ENCODE data around the gene REEP6. TPM values are rescaled to one million over a fixed set of nuclear protein-coding genes. Genes with fewer than 3 reads are reported as not detected.

Gene REEP6
- total and polyA plus RNA-seq, 4 donors = 16.4 to 449 (median 201) TPM

GRCh38 chr19:1540365-1540925, 49.5 kb downstream of the REEP6 start:
- H3K4me3 ChIP-seq (ENCODE audit: low read depth in 1 of 3, low read length in 3 of 3) = no peak overlapping the region
- TF ChIP-seq SP1 (IDR thresholded peaks at IDR 0.05) (no peak), JUND (IDR thresholded peaks at IDR 0.05) (no peak), HNF4G (IDR thresholded peaks at IDR 0.05) (no peak), TAF1 (conservative IDR thresholded peaks at IDR 0.05) (no peak), FOXA2 (IDR thresholded peaks at IDR 0.05) (no peak), YY1 (IDR thresholded peaks at IDR 0.05) (no peak), NR2F2 (IDR thresholded peaks at IDR 0.05) (no peak), FOXA1 (IDR thresholded peaks at IDR 0.05) (no peak), HNF4A (conservative IDR thresholded peaks at IDR 0.05) (no peak), EGR1 (IDR thresholded peaks at IDR 0.05; ENCODE audit: low read depth in 2 of 2) (no peak), RAD21 (IDR thresholded peaks at IDR 0.05) (no peak), GABPA (IDR thresholded peaks at IDR 0.05 in 1 of 2, conservative IDR thresholded peaks at IDR 0.05 in 1 of 2) (no peak)
- TF ChIP-seq, protein P1, sequence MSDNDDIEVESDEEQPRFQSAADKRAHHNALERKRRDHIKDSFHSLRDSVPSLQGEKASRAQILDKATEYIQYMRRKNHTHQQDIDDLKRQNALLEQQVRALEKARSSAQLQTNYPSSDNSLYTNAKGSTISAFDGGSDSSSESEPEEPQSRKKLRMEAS (IDR thresholded peaks at IDR 0.05) = no peak
- TF ChIP-seq, protein P2, sequence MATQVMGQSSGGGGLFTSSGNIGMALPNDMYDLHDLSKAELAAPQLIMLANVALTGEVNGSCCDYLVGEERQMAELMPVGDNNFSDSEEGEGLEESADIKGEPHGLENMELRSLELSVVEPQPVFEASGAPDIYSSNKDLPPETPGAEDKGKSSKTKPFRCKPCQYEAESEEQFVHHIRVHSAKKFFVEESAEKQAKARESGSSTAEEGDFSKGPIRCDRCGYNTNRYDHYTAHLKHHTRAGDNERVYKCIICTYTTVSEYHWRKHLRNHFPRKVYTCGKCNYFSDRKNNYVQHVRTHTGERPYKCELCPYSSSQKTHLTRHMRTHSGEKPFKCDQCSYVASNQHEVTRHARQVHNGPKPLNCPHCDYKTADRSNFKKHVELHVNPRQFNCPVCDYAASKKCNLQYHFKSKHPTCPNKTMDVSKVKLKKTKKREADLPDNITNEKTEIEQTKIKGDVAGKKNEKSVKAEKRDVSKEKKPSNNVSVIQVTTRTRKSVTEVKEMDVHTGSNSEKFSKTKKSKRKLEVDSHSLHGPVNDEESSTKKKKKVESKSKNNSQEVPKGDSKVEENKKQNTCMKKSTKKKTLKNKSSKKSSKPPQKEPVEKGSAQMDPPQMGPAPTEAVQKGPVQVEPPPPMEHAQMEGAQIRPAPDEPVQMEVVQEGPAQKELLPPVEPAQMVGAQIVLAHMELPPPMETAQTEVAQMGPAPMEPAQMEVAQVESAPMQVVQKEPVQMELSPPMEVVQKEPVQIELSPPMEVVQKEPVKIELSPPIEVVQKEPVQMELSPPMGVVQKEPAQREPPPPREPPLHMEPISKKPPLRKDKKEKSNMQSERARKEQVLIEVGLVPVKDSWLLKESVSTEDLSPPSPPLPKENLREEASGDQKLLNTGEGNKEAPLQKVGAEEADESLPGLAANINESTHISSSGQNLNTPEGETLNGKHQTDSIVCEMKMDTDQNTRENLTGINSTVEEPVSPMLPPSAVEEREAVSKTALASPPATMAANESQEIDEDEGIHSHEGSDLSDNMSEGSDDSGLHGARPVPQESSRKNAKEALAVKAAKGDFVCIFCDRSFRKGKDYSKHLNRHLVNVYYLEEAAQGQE (IDR thresholded peaks at IDR 0.05) = no peak
- TF ChIP-seq, protein P3, sequence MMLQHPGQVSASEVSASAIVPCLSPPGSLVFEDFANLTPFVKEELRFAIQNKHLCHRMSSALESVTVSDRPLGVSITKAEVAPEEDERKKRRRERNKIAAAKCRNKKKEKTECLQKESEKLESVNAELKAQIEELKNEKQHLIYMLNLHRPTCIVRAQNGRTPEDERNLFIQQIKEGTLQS (IDR thresholded peaks at IDR 0.05) = no peak
- TF ChIP-seq, protein P4, sequence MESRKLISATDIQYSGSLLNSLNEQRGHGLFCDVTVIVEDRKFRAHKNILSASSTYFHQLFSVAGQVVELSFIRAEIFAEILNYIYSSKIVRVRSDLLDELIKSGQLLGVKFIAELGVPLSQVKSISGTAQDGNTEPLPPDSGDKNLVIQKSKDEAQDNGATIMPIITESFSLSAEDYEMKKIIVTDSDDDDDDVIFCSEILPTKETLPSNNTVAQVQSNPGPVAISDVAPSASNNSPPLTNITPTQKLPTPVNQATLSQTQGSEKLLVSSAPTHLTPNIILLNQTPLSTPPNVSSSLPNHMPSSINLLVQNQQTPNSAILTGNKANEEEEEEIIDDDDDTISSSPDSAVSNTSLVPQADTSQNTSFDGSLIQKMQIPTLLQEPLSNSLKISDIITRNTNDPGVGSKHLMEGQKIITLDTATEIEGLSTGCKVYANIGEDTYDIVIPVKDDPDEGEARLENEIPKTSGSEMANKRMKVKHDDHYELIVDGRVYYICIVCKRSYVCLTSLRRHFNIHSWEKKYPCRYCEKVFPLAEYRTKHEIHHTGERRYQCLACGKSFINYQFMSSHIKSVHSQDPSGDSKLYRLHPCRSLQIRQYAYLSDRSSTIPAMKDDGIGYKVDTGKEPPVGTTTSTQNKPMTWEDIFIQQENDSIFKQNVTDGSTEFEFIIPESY (IDR thresholded peaks at IDR 0.05) = no peak
- H3K36me3 ChIP-seq (ENCODE audit: control insufficient read depth in 4 of 4, insufficient read depth in 3 of 4, low read depth in 1 of 4, low read length in 3 of 4) = no peaks in the 10 kb centered on the region
- H3K27ac ChIP-seq (ENCODE audit: low read depth in 1 of 2, low read length in 2 of 2) = no peak overlapping the region
- no peak overlapping the region for H3K9ac ChIP-seq (ENCODE audit: low read depth in 1 of 2, low read length in 2 of 2)
- H3K9me3 ChIP-seq (ENCODE audit: control insufficient read depth in 4 of 4, low read length in 3 of 4) = no peaks in the 10 kb centered on the region
- H3K4me1 ChIP-seq (ENCODE audit: control insufficient read depth in 4 of 4, insufficient read depth in 4 of 4, low read length in 3 of 4) = no peaks in the 10 kb centered on the region
- H3K27me3 ChIP-seq (ENCODE audit: control insufficient read depth in 4 of 4, insufficient read depth in 4 of 4, low read length in 3 of 4) = no peaks in the 10 kb centered on the region
- no peak for DNase-seq (ENCODE audit: low spot score)
- WGBS = 43% methylated on average over 17 of the region's 17 CpGs

Other genes starting within 250 kb of the REEP6 start
- 10 to 100 TPM; 20.2 to 44.5 TPM for gene ATP5F1D, start 249.4 kb upstream of the REEP6 start, total RNA-seq
- 100 to 1,000 TPM; 246 to 315 TPM for gene ATP5F1D, start 249.4 kb upstream of the REEP6 start, polyA plus RNA-seq
- gene MIDN, start 242.6 kb upstream of the REEP6 start, total RNA-seq = 10 to 100 TPM in 1 of 2 donors, 1 to 10 TPM in 1; 9.1 to 22.9 TPM
- 10 to 100 TPM in 1 of 2 donors, 1 to 10 TPM in 1; 2.9 to 14.6 TPM for gene MIDN, start 242.6 kb upstream of the REEP6 start, polyA plus RNA-seq
- 100 to 1,000 TPM in 1 of 2 donors, 10 to 100 TPM in 1; 80.5 to 135 TPM for gene CIRBP, start 221.8 kb upstream of the REEP6 start, total RNA-seq
- gene CIRBP, start 221.8 kb upstream of the REEP6 start, polyA plus RNA-seq = 100 to 1,000 TPM in 1 of 2 donors, 10 to 100 TPM in 1; 41.1 to 113 TPM
- 10 to 100 TPM; 14.6 to 15.7 TPM for gene FAM174C, start 215.7 kb upstream of the REEP6 start, total RNA-seq
- 10 to 100 TPM; 51.9 to 79.8 TPM for gene FAM174C, start 215.7 kb upstream of the REEP6 start, polyA plus RNA-seq
- gene EFNA2, start 205.3 kb upstream of the REEP6 start, total RNA-seq = 1 to 10 TPM in 1 of 2 donors, under 1 TPM in 1; 0.98 to 6.2 TPM
- 1 to 10 TPM; 2.5 to 9.8 TPM for gene EFNA2, start 205.3 kb upstream of the REEP6 start, polyA plus RNA-seq
- 10 to 100 TPM; 54.4 to 85.7 TPM for gene NDUFS7, start 107.3 kb upstream of the REEP6 start, total RNA-seq
- 100 to 1,000 TPM; 170 to 185 TPM for gene NDUFS7, start 107.3 kb upstream of the REEP6 start, polyA plus RNA-seq
- 100 to 1,000 TPM in 1 of 2 donors, 10 to 100 TPM in 1; 76.2 to 181 TPM for gene GAMT, start 89.6 kb upstream of the REEP6 start, total RNA-seq
- 100 to 1,000 TPM; 367 to 394 TPM for gene GAMT, start 89.6 kb upstream of the REEP6 start, polyA plus RNA-seq
- gene DAZAP1, start 83.6 kb upstream of the REEP6 start, total RNA-seq = 10 to 100 TPM; 30.0 to 45.0 TPM
- gene DAZAP1, start 83.6 kb upstream of the REEP6 start, polyA plus RNA-seq = 10 to 100 TPM in 1 of 2 donors, 1 to 10 TPM in 1; 5.4 to 29.4 TPM
- 100 to 1,000 TPM; 296 to 408 TPM for gene RPS15, start 52.8 kb upstream of the REEP6 start, total RNA-seq
- gene RPS15, start 52.8 kb upstream of the REEP6 start, polyA plus RNA-seq = 100 to 1,000 TPM; 420 to 954 TPM
- gene APC2, start 41.1 kb upstream of the REEP6 start, total RNA-seq = under 1 TPM; under 0.01 to 0.05 TPM
- under 1 TPM; 0.01 to 0.06 TPM for gene APC2, start 41.1 kb upstream of the REEP6 start, polyA plus RNA-seq
- 10 to 100 TPM; 17.3 to 19.8 TPM for gene C19orf25, start 12.0 kb upstream of the REEP6 start, total RNA-seq
- 10 to 100 TPM; 15.1 to 19.8 TPM for gene C19orf25, start 12.0 kb upstream of the REEP6 start, polyA plus RNA-seq
- 1 to 10 TPM; 2.6 TPM for gene PCSK4, start 831 bp upstream of the REEP6 start, total RNA-seq
- gene PCSK4, start 831 bp upstream of the REEP6 start, polyA plus RNA-seq = 1 to 10 TPM in 1 of 2 donors, under 1 TPM in 1; 0.60 to 1.2 TPM
- gene ADAMTSL5, start 21.8 kb downstream of the REEP6 start, total RNA-seq = under 1 TPM; 0.09 to 0.75 TPM
- gene ADAMTSL5, start 21.8 kb downstream of the REEP6 start, polyA plus RNA-seq = 1 to 10 TPM; 1.4 to 1.8 TPM
- not detected for gene PLK5, start 32.9 kb downstream of the REEP6 start, total RNA-seq
- gene PLK5, start 32.9 kb downstream of the REEP6 start, polyA plus RNA-seq = under 1 TPM in 1 of 2 donors, not detected in 1; 0.03 TPM
- 1 to 10 TPM; 6.0 to 9.1 TPM for gene MEX3D, start 77.1 kb downstream of the REEP6 start, total RNA-seq
- 1 to 10 TPM in 1 of 2 donors, under 1 TPM in 1; 0.92 to 4.4 TPM for gene MEX3D, start 77.1 kb downstream of the REEP6 start, polyA plus RNA-seq
- gene MBD3, start 101.7 kb downstream of the REEP6 start, total RNA-seq = 10 to 100 TPM; 48.4 to 57.6 TPM
- 10 to 100 TPM; 12.4 to 52.0 TPM for gene MBD3, start 101.7 kb downstream of the REEP6 start, polyA plus RNA-seq
- 10 to 100 TPM; 23.8 to 37.4 TPM for gene UQCR11, start 114.3 kb downstream of the REEP6 start, total RNA-seq
- 100 to 1,000 TPM; 127 to 862 TPM for gene UQCR11, start 114.3 kb downstream of the REEP6 start, polyA plus RNA-seq
- 100 to 1,000 TPM in 1 of 2 donors, 10 to 100 TPM in 1; 10.9 to 119 TPM for gene TCF3, start 161.4 kb downstream of the REEP6 start, total RNA-seq
- gene TCF3, start 161.4 kb downstream of the REEP6 start, polyA plus RNA-seq = 10 to 100 TPM in 1 of 2 donors, 1 to 10 TPM in 1; 5.2 to 14.6 TPM